ENCODE measurements around the gene TNFRSF6B.

GRCh38 chr20:63692436-63693082 is 3.9 kb upstream of the TNFRSF6B start:
- TF ChIP-seq CTCF (IDR thresholded peaks at IDR 0.05; ENCODE audit: borderline replicate concordance, extremely low read depth, low read length, poor library complexity, severe bottlenecking) = no peak
- TF ChIP-seq EZH2 (IDR thresholded peaks at IDR 0.05; ENCODE audit: borderline replicate concordance, low read depth, low read length, severe bottlenecking) = no peak
